CD4-positive, alpha-beta T cell treated with Interferon gamma for 1 hour (primary cell): ENCODE data around the gene PCDHB6.
"Not testable (repeated sequence)": the region's sequence is repeated elsewhere in the genome, so short reads cannot be mapped to it uniquely, and the experiment has no call there.

Source experiments
- DNase-seq: peaks from one replicate; pipeline ENCODE4 v3.0.0-alpha.2; 2020

The PCDHB6 gene

GRCh38 chr5:141172381-141173204, 22.7 kb downstream of the PCDHB6 start, which contains the start of gene PCDHB7:
PCDHB7 (plus strand) TSS chr5:141172644; CDS start chr5:141172836, 192 bp downstream.
- DNase-seq = no peak

- DNase-seq = not testable (repeated sequence)
Observed at GRCh38 chr5:141174291-141175104, 24.6 kb downstream of the PCDHB6 start.

- no peak for DNase-seq
Observed at GRCh38 chr5:141175933-141176332, 26.1 kb downstream of the PCDHB6 start.

- not testable (repeated sequence) for DNase-seq
Observed at GRCh38 chr5:141177577-141178191, 27.8 kb downstream of the PCDHB6 start, which contains the start of gene PCDHB8. PCDHB8 (plus strand) TSS chr5:141177790; CDS start chr5:141178035, 245 bp downstream.

- DNase-seq = not testable (repeated sequence)
Observed at GRCh38 chr5:141179371-141179770, 29.5 kb downstream of the PCDHB6 start.

- not testable (repeated sequence) for DNase-seq
Observed at GRCh38 chr5:141179876-141180275, 30.0 kb downstream of the PCDHB6 start.

GRCh38 chr5:141180313-141180712, 30.5 kb downstream of the PCDHB6 start:
- DNase-seq = no peak

- DNase-seq = no peak
Observed at GRCh38 chr5:141182248-141182647, 32.4 kb downstream of the PCDHB6 start, which contains the start of gene PCDHB16. PCDHB16 (plus strand) TSS chr5:141182387; CDS start chr5:141182560, 173 bp downstream.

- DNase-seq = not testable (repeated sequence)
Observed at GRCh38 chr5:141184117-141184855, 34.4 kb downstream of the PCDHB6 start.

GRCh38 chr5:141186897-141187512, 37.1 kb downstream of the PCDHB6 start, which contains the start of gene PCDHB9:
PCDHB9 (plus strand) TSS chr5:141187161; CDS start chr5:141187319, 158 bp downstream.
- DNase-seq = no peak

- DNase-seq = not testable (repeated sequence)
Observed at GRCh38 chr5:141188682-141189081, 38.8 kb downstream of the PCDHB6 start.

GRCh38 chr5:141189131-141189530, 39.3 kb downstream of the PCDHB6 start:
- DNase-seq = not testable (repeated sequence)

GRCh38 chr5:141192110-141192725, 42.4 kb downstream of the PCDHB6 start, which contains the start of gene PCDHB10:
PCDHB10 (plus strand) TSS chr5:141192353; CDS start chr5:141192553, 200 bp downstream.
- DNase-seq = no peak

GRCh38 chr5:141194332-141194731, 44.5 kb downstream of the PCDHB6 start:
- not testable (repeated sequence) for DNase-seq

GRCh38 chr5:141196363-141196762, 46.5 kb downstream of the PCDHB6 start:
- DNase-seq = no peak

- DNase-seq = no peak
Observed at GRCh38 chr5:141199359-141200235, 49.7 kb downstream of the PCDHB6 start, which contains the start of gene PCDHB11. PCDHB11 (plus strand) TSS chr5:141199627; CDS start chr5:141199775, 148 bp downstream.

GRCh38 chr5:141201126-141201525, 51.3 kb downstream of the PCDHB6 start:
- DNase-seq = not testable (repeated sequence)

GRCh38 chr5:141201646-141202045, 51.8 kb downstream of the PCDHB6 start:
- DNase-seq = not testable (repeated sequence)
